Activated T-helper 2 cell treated with anti-CD3 and anti-CD28 coated beads, Interferon-gamma antibody, Interleukin-2, Interleukin-4, amounts not matched to agents 10 μg/mL and 5 μg/mL and 100 μg/mL, durations not matched to agents 14 hours and 24 hours and 36 hours (primary cell): Measurements from ENCODE around the gene SORBS1. TPM values are rescaled to one million over a fixed set of nuclear protein-coding genes. Genes with fewer than 3 reads are reported as not detected.

Experiments
- DNase-seq: peaks from one replicate; pipeline ENCODE4 v3.0.0; 2021; ENCODE audit warnings: low spot score
- H3K27ac Mint-ChIP-seq: one replicate; pipeline ENCODE4 v1.8.0; 2021; ENCODE audit warnings: mixed read lengths
- H3K27me3 Mint-ChIP-seq: one replicate; pipeline ENCODE4 v1.8.0; 2021; ENCODE audit warnings: low read depth, mixed read lengths
- H3K36me3 Mint-ChIP-seq: one replicate; pipeline ENCODE4 v1.8.0; 2021; ENCODE audit warnings: low read depth, mixed read lengths
- H3K4me1 Mint-ChIP-seq: one replicate; pipeline ENCODE4 v1.8.0; 2021; ENCODE audit warnings: low read depth, mixed read lengths
- H3K4me3 Mint-ChIP-seq: one replicate; pipeline ENCODE4 v1.8.0; 2021; ENCODE audit warnings: low read depth, mild to moderate bottlenecking, moderate library complexity, mixed read lengths
- H3K9me3 Mint-ChIP-seq: one replicate; pipeline ENCODE4 v1.8.0; 2021; ENCODE audit warnings: mixed read lengths
- intact Hi-C: fragments of 100-400 bp; cut with micrococcal nuclease; formaldehyde crosslinking; loops from one replicate; pipeline ENCODE4 v1.15.1; 2023
- total RNA-seq: library from RNA; stranded (reverse); gene quantifications from 2 replicates; pipeline ENCODE4 v1.2.3, GENCODE V29; 2022

SORBS1 gene
- total RNA-seq, 1 donor from 2014 or later: 0.43 TPM

DNA sequence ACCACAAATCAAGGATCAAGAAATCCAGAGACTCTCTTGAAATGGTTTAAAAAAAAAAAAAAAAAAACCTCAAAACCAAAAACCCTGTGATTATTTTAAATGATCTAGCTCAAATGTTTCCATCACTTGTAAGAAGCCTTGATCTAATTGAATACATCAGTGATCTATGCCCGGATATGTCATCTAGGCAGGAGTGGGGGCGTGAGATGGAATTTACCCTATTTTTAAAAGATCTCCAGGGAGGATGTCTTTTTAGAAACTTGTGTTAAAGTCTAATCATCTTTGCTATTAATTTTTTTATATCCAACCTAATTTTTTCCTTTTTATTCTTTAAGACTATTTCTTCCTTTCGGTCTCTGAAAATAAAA, 169.0 kb downstream of the SORBS1 start:
- Mint-ChIP-seq H3K27me3 (peaks cover 13% of the 10 kb centered on the region), H3K4me1 (peaks cover 19% of the 10 kb centered on the region), H3K27ac (no peak overlapping the region), H3K9me3 (no peaks in the 10 kb centered on the region), H3K4me3 (no peak overlapping the region), H3K36me3 (no peaks in the 10 kb centered on the region)
- DNase-seq: no peak
- intact Hi-C loops: loop anchor here (1.0 kb wide), 1 partner anchor 8 kb away; no protein-coding TSS in a partner anchor

DNA sequence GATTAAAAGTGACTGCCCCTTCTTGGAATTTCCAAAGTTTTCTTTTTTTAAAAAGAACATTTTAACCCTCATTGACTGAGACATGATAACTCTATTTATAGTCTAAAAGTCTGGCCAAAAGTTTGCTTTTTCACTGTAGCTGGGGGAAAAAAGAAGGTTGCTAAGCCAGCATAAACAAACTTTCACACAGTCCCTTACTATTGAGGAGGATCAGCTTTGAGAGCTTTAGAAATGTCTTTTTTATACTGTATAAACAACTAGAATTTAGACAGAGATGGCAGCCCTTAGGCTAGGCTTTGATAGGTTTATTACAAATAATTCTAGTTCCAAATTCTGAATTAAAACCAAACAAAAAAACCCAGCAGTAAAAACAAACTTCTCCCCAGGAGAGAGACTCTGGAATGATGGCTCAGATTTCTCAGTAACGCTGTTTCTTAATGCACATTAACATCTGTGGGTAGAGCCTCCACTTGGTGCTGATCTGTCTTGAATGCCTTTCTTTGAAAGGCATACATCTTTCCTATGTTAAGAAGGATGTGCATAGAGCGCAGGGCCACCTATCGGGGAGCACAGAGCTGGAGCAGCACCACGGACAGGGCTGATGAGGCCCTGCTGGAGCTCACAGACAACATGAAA, 169.5 kb downstream of the SORBS1 start:
- Mint-ChIP-seq H3K4me1 (peaks cover 19% of the 10 kb centered on the region), H3K27me3 (peaks cover 14% of the 10 kb centered on the region), H3K9me3 (no peaks in the 10 kb centered on the region), H3K36me3 (no peaks in the 10 kb centered on the region), H3K4me3 (no peak overlapping the region), H3K27ac (no peak overlapping the region)
- intact Hi-C loops: loop anchor here (1.0 kb wide), 1 partner anchor 7 kb away; no protein-coding TSS in a partner anchor
- DNase-seq: no peak

DNA sequence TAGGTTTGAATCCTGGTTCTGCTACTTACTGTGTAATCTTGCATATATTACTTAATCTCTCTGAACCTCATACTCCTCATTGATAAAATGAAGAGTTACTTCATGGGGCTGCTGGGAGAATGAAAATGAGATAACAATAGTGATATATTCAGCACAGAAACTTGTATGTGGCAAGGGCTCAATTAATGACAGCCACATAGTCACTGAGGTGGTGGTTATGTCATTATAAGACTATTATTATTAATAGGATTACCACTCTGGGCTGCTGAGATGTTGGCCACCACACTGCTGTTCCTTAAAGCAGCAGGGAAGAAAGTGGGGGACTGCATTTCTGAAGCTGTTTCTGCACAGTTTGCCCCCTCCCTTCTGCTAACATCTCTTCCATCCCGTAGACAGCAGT, 170.0 kb downstream of the SORBS1 start:
- H3K36me3 Mint-ChIP-seq: no peaks in the 10 kb centered on the region
- H3K4me3 Mint-ChIP-seq: no peak overlapping the region
- H3K27me3 Mint-ChIP-seq: peaks cover 14% of the 10 kb centered on the region
- no peak overlapping the region for H3K27ac Mint-ChIP-seq
- H3K9me3 Mint-ChIP-seq: no peaks in the 10 kb centered on the region
- intact Hi-C loops: no loop called here
- DNase-seq: no peak
- peaks cover 19% of the 10 kb centered on the region for H3K4me1 Mint-ChIP-seq

DNA sequence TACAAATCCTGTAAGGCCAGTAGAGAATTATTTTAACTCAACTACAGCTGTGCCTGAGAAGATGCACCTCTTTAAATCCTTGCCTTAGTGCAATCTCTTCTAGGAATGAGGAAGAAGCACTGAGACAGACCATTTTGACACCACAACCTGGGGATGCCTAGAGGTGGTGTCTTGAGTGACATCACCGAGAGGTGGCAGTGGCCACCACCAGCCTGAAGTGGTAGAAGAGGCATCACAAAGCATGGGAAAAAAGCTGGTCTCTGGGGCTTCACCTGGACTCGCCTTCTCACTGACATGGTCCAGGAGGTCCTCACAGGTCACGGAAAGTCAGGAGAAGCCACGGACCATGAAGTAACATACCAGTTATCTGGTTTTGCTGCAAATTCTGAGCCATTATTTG, 171.2 kb downstream of the SORBS1 start:
- peaks cover 19% of the 10 kb centered on the region for H3K4me1 Mint-ChIP-seq
- peaks cover 20% of the 10 kb centered on the region for H3K27me3 Mint-ChIP-seq
- intact Hi-C loops: no loop called here
- no peaks in the 10 kb centered on the region for H3K9me3 Mint-ChIP-seq
- H3K4me3 Mint-ChIP-seq: no peak overlapping the region
- no peak overlapping the region for H3K27ac Mint-ChIP-seq
- no peaks in the 10 kb centered on the region for H3K36me3 Mint-ChIP-seq
- no peak for DNase-seq

- Mint-ChIP-seq H3K4me3 (no peak overlapping the region), H3K4me1 (peaks cover 14% of the 10 kb centered on the region), H3K27ac (no peak overlapping the region), H3K36me3 (no peaks in the 10 kb centered on the region), H3K27me3 (peaks cover 19% of the 10 kb centered on the region), H3K9me3 (no peaks in the 10 kb centered on the region)
- intact Hi-C loops: no loop called here
- DNase-seq: no peak
Measured at GRCh38 chr10:95389176-95389575, 172.0 kb downstream of the SORBS1 start.

DNA sequence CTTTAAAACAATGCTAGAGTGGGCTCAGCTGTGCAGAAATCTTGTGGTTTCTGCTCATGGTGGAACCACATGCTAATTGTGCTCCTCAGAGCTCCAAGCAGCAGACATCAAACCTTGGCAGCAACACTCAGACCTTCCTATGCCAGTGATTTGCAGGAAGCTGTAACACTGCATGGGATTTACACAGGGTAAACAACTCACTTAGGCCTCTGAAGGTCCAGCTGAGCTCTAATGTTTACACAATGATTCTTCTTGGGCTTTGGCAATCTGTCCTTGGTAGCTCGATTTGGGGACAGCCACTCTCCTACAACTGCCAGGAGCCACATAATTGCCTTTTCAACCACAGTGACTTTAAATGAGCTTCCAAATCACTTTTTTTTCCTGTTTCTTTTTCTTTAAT, 172.6 kb downstream of the SORBS1 start:
- no peak overlapping the region for H3K4me3 Mint-ChIP-seq
- intact Hi-C loops: no loop called here
- H3K4me1 Mint-ChIP-seq: peaks cover 13% of the 10 kb centered on the region
- no peaks in the 10 kb centered on the region for H3K9me3 Mint-ChIP-seq
- no peaks in the 10 kb centered on the region for H3K36me3 Mint-ChIP-seq
- DNase-seq: no peak
- peaks cover 20% of the 10 kb centered on the region for H3K27me3 Mint-ChIP-seq
- H3K27ac Mint-ChIP-seq: no peak overlapping the region

DNA sequence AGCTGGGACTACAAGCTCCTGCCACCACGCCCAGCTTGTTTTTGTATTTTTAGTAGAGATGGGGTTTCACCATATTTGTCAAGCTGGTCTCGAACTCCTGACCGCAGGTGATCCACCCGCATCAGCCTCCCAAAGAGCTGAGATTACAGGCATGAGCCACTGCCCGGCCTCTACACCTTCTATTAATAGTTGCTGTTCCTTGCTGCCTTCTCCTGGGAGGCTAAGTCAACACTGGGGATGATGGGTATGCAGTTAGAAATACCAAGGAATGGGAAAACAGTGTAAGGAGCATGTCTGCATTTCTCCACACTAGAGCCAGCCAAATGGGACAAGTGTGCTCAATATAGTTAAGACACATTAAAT, 173.1 kb downstream of the SORBS1 start:
- Mint-ChIP-seq H3K4me1 (peaks cover 13% of the 10 kb centered on the region), H3K27ac (no peak overlapping the region), H3K4me3 (no peak overlapping the region), H3K36me3 (no peaks in the 10 kb centered on the region), H3K27me3 (peaks cover 20% of the 10 kb centered on the region), H3K9me3 (no peaks in the 10 kb centered on the region)
- DNase-seq: no peak
- intact Hi-C loops: no loop called here

GRCh38 chr10:95384011-95384704, 177.0 kb downstream of the SORBS1 start:
- H3K4me3 Mint-ChIP-seq: no peak overlapping the region
- H3K36me3 Mint-ChIP-seq: no peaks in the 10 kb centered on the region
- no peak for DNase-seq
- peaks cover 6% of the 10 kb centered on the region for H3K4me1 Mint-ChIP-seq
- intact Hi-C loops: loop anchor here (1.0 kb wide), 2 partner anchors 8 to 148 kb away; no protein-coding TSS in a partner anchor
- H3K9me3 Mint-ChIP-seq: no peaks in the 10 kb centered on the region
- peaks cover 28% of the 10 kb centered on the region for H3K27me3 Mint-ChIP-seq
- no peak overlapping the region for H3K27ac Mint-ChIP-seq

- Mint-ChIP-seq H3K27ac (no peak overlapping the region), H3K4me3 (no peak overlapping the region), H3K27me3 (peaks cover 31% of the 10 kb centered on the region), H3K36me3 (no peaks in the 10 kb centered on the region), H3K4me1 (peaks cover 6% of the 10 kb centered on the region), H3K9me3 (no peaks in the 10 kb centered on the region)
- intact Hi-C loops: no loop called here
- no peak for DNase-seq
Measured at GRCh38 chr10:95382596-95382995, 178.6 kb downstream of the SORBS1 start.

- Mint-ChIP-seq H3K36me3 (no peaks in the 10 kb centered on the region), H3K27ac (no peak overlapping the region), H3K9me3 (no peaks in the 10 kb centered on the region), H3K27me3 (peaks cover 28% of the 10 kb centered on the region), H3K4me3 (no peak overlapping the region), H3K4me1 (peaks cover 6% of the 10 kb centered on the region)
- intact Hi-C loops: no loop called here
- no peak for DNase-seq
Measured at GRCh38 chr10:95382174-95382573, 179.0 kb downstream of the SORBS1 start.

DNA sequence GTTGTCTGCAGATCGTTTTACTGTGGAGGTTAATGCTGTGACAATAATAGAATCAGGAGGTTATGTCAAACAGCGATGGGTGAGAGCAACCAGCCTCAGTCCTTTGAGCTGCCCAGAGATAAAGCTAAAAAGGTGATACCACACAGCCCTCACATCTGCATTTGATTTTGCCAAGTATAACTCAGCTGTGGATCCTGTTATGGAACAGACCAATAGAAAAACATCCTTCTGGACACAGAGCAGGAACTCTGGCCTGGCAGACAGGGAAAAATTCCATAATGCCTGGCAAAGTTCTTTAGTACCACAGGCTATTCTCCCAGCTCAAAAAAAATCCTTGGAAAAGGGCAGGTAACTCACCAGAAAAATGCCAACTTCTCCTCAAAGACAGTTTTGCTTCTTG, 183.2 kb downstream of the SORBS1 start:
- H3K27ac Mint-ChIP-seq: no peak overlapping the region

DNA sequence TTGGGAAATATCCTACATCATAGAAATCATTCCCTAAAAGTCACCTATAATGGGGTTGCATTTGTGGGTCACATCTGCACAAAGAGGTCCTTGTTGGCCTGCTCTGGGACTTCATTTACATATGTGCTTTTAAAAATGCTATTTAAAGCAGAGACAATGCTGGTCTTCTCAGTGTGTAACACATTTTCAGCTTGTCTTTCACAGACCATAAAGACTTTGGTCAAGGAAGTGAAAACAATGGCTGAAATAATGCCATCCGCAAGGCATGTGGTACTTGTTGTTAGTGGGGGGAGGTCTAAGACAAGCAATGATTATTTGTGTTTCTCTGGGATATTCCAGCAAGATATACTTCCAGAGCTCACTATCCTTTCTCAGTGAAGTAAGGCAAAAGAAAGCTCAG, 185.8 kb downstream of the SORBS1 start:
- Mint-ChIP-seq H3K36me3 (no peaks in the 10 kb centered on the region), H3K27me3 (peaks cover 54% of the 10 kb centered on the region), H3K27ac (no peak overlapping the region), H3K4me1 (peaks cover 2% of the 10 kb centered on the region), H3K9me3 (no peaks in the 10 kb centered on the region), H3K4me3 (no peak overlapping the region)
- DNase-seq: no peak
- intact Hi-C loops: no loop called here

More for the DNA sequence above, 183.2 kb downstream of the SORBS1 start:
- Mint-ChIP-seq H3K4me1 (peaks cover 2% of the 10 kb centered on the region), H3K4me3 (no peak overlapping the region), H3K27me3 (peaks cover 45% of the 10 kb centered on the region), H3K36me3 (no peaks in the 10 kb centered on the region), H3K9me3 (no peaks in the 10 kb centered on the region)
- DNase-seq: no peak
- intact Hi-C loops: no loop called here

DNA sequence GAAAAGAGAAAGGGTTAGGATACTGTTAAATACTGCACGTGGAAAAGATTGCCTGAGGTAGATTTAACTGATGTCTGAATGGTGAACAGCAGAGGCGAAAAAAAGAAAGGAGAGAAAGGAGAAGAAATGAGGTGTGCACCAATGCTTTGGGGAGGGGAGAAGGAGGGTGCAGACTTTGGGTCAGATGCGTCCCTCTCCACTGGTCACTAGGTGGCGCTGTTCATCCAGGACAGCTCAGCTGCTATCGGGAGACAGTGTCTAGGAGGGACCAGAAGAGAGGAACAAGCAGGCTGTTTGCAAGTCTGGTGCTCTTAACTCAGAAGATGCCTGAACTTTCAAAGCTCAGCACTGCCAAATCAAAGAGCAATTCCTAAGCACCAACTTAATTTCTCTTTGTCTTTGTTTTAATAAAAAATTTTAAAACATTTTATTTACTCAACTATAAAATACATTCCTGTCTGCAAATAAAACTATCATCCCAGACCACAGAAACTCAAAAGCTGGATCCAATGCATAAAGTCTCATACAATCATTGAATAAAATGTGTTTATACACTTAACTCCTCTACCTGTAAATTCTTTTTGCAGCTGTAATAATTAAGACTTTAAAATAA, 186.5 kb downstream of the SORBS1 start:
- peaks cover 53% of the 10 kb centered on the region for H3K27me3 Mint-ChIP-seq
- H3K9me3 Mint-ChIP-seq: no peaks in the 10 kb centered on the region
- H3K27ac Mint-ChIP-seq: no peak overlapping the region
- peak; percentile 59 for DNase-seq
- intact Hi-C loops: loop anchor here (1.0 kb wide), 3 partner anchors 56 to 227 kb away; no protein-coding TSS in a partner anchor
- H3K36me3 Mint-ChIP-seq: no peaks in the 10 kb centered on the region
- peaks cover 2% of the 10 kb centered on the region for H3K4me1 Mint-ChIP-seq
- H3K4me3 Mint-ChIP-seq: no peak overlapping the region
